HepG2 (cell line): ENCODE data around the gene PCBD1. TPM values are rescaled to one million over a fixed set of nuclear protein-coding genes. Genes with fewer than 3 reads are reported as not detected.

ENCODE experiments used
- ATAC-seq: fragments of 200-7000 bp; cut with Tn5 transposase; 3 replicates; pipeline ENCODE4 v1.9.1; 2020; ENCODE audit warnings: mild to moderate bottlenecking, moderate library complexity
- BruUV-seq: library from RNA; stranded (reverse); fragments of 400-500 nt; replicated peaks from 2 replicates; lab custom pipeline; 2021; lab: Mats Ljungman, UMichigan
- CTCF ChIA-PET: fragments of 300-600 bp; formaldehyde crosslinking; extraction: SDS; loops from one replicate; lab custom pipeline; 2021; ENCODE audit warnings: low total read pairs, inconsistent platforms, low intra/inter-chr PET ratio; lab: Yijun Ruan, JAX
- POLR2A ChIA-PET: fragments of 350-600 bp; sonication (Branson Sonifier 250); formaldehyde crosslinking; loops from one replicate; lab custom pipeline; 2020; ENCODE audit warnings: antibody characterized with exemption, inconsistent platforms; lab: Yijun Ruan, JAX
- DNase-seq: peaks from one replicate; pipeline ENCODE4 v3.0.0-alpha.2; 2015; ENCODE audit warnings: low spot score
- FAIRE-seq: peaks from 3 replicates; lab custom pipeline; 2011; peaks lifted over from hg19 to GRCh38; lab: Jason Lieb, UNC
- H2AFZ ChIP-seq: one replicate; pipeline ENCODE4 v1.6.1; 2011; ENCODE audit warnings: low read length, inconsistent platforms
- H3K27ac ChIP-seq: fragments of 300-600 bp; 3 replicates; pipeline ENCODE4 v1.8.0; 2011; ENCODE audit warnings: mixed run types, mild to moderate bottlenecking, mixed read lengths, low read length, inconsistent platforms; ENCODE audit not compliant: insufficient read depth; ENCODE audit errors: extremely low read length
- H3K27me3 ChIP-seq, 2 experiments: fragments of 200-600 bp in 1 of 2; 2 replicates in 1 of 2; 3 replicates in 1 of 2; pipeline versions ENCODE4 v1.6.0 to v1.8.0; 2011; ENCODE audit warnings: low read length in 2 of 2, mild to moderate bottlenecking in 2 of 2, moderate library complexity in 2 of 2, inconsistent platforms in 1 of 2; ENCODE audit not compliant: insufficient read depth in 2 of 2, control insufficient read depth in 1 of 2
- H3K36me3 ChIP-seq, 2 experiments: fragments of 200-600 bp in 1 of 2; replicated peaks in 1 of 2; 2 replicates in 1 of 2; 3 replicates in 1 of 2; pipeline versions ENCODE4 v1.5.1 to v1.8.0; 2011; ENCODE audit warnings: low read length in 2 of 2, inconsistent platforms in 1 of 2; ENCODE audit not compliant: insufficient read depth in 2 of 2, control insufficient read depth in 1 of 2
- H3K4me1 ChIP-seq: 2 replicates; pipeline ENCODE4 v1.5.1; 2012; ENCODE audit warnings: low read length, inconsistent platforms; ENCODE audit not compliant: insufficient read depth
- H3K4me2 ChIP-seq: 2 replicates; pipeline ENCODE4 v1.6.0; 2011; ENCODE audit warnings: low read depth, low read length, inconsistent platforms
- H3K4me3 ChIP-seq, 3 experiments: fragments of 200-600 bp in 1 of 3; sonication (generic), shearing (Covaris generic) in 1 of 3; replicated peaks in 1 of 3; 2 replicates each; pipeline ENCODE4 v1.5.1; 2011 to 2016; ENCODE audit warnings: low read length in 3 of 3, inconsistent platforms in 2 of 3, low read depth in 2 of 3, mild to moderate bottlenecking in 2 of 3, control low read depth in 1 of 3, mixed read lengths in 1 of 3; ENCODE audit not compliant: insufficient read depth in 1 of 3
- H3K79me2 ChIP-seq: one replicate; pipeline ENCODE4 v1.6.1; 2011; ENCODE audit warnings: low read length, inconsistent platforms; ENCODE audit not compliant: insufficient read depth
- H3K9ac ChIP-seq: 2 replicates; pipeline ENCODE4 v1.6.0; 2011; ENCODE audit warnings: mild to moderate bottlenecking, low read depth, low read length, inconsistent platforms; ENCODE audit not compliant: insufficient read depth
- H3K9me3 ChIP-seq: 2 replicates; pipeline ENCODE4 v1.5.1; 2012; ENCODE audit warnings: mild to moderate bottlenecking, low read length
- H4K20me1 ChIP-seq: 2 replicates; pipeline ENCODE4 v1.6.0; 2011; ENCODE audit warnings: inconsistent platforms, mild to moderate bottlenecking, low read length, moderate library complexity; ENCODE audit not compliant: insufficient read depth
- ATF7-NPFF ChIP-seq: sonication (generic); formaldehyde crosslinking; IDR thresholded peaks from 2 replicates; pipeline ENCODE4 v1.8.1; 2023; ENCODE audit warnings: mild to moderate bottlenecking, low read depth, missing genetic modification reagents, moderate library complexity
- FOSL2 ChIP-seq: sonication (generic); formaldehyde crosslinking; IDR thresholded peaks from 2 replicates; pipeline ENCODE4 v1.4.0; 2020; ENCODE audit warnings: missing genetic modification reagents
- GABPA ChIP-seq, 2 experiments: IDR thresholded peaks; 2 replicates each; pipeline ENCODE4 v1.6.1; 2011 to 2016; ENCODE audit warnings: low read depth in 2 of 2, low read length in 1 of 2, missing biosample characterization in 1 of 2, missing genetic modification characterization in 1 of 2
- HDAC1 ChIP-seq: sonication (generic); formaldehyde crosslinking; IDR thresholded peaks from 2 replicates; pipeline ENCODE4 v1.5.1; 2020; ENCODE audit warnings: mild to moderate bottlenecking, missing genetic modification reagents
- HHEX ChIP-seq: IDR thresholded peaks from 2 replicates; pipeline ENCODE4 v1.6.1; 2016; ENCODE audit warnings: control low read depth
- ISX ChIP-seq: sonication (generic); formaldehyde crosslinking; conservative IDR thresholded peaks from 2 replicates; pipeline ENCODE4 v1.5.0; 2020; ENCODE audit warnings: missing genetic modification reagents
- KLF9 ChIP-seq: IDR thresholded peaks from 2 replicates; pipeline ENCODE4 v1.6.1; 2016; ENCODE audit warnings: low read depth
- NR2C2 ChIP-seq: sonication (generic); formaldehyde crosslinking; IDR thresholded peaks from 2 replicates; pipeline ENCODE4 v1.4.0; 2020; ENCODE audit warnings: missing genetic modification reagents, mild to moderate bottlenecking, moderate library complexity, borderline replicate concordance
- NR2F6 ChIP-seq, 2 experiments: IDR thresholded peaks; 2 replicates each; pipeline ENCODE4 v1.6.1; 2016; ENCODE audit warnings: antibody characterized with exemption in 1 of 2, mild to moderate bottlenecking in 1 of 2
- PHF20 ChIP-seq: sonication (generic); formaldehyde crosslinking; IDR thresholded peaks from 2 replicates; pipeline ENCODE4 v1.5.0; 2020; ENCODE audit warnings: mild to moderate bottlenecking, missing genetic modification reagents
- TBL1XR1 ChIP-seq: fragments of 150-350 bp; IDR thresholded peaks from 2 replicates; pipeline ENCODE4 v1.6.1; 2014; ENCODE audit warnings: borderline replicate concordance, low read length; ENCODE audit not compliant: partially characterized antibody
- ZMYM4 ChIP-seq: sonication (generic); formaldehyde crosslinking; IDR thresholded peaks from 2 replicates; pipeline ENCODE4 v1.8.1; 2023; ENCODE audit warnings: mild to moderate bottlenecking, missing genetic modification reagents
- ZNF256 ChIP-seq: sonication (generic); formaldehyde crosslinking; conservative IDR thresholded peaks from 2 replicates; pipeline ENCODE4 v1.4.0; 2020; ENCODE audit warnings: missing genetic modification reagents
- ZNF30 ChIP-seq: sonication (generic); formaldehyde crosslinking; IDR thresholded peaks from 2 replicates; pipeline ENCODE4 v1.5.0; 2020; ENCODE audit warnings: mild to moderate bottlenecking, missing genetic modification reagents
- ZNF644 ChIP-seq: IDR thresholded peaks from 2 replicates; pipeline ENCODE4 v1.6.1; 2016; ENCODE audit warnings: low read depth
- WGBS: methylation state at CpG from one replicate; pipeline ENCODE4 v1.1.6; 2017; ENCODE audit warnings: low lambda C conversion rate; 5-methylcytosine and 5-hydroxymethylcytosine counted together
- in situ Hi-C: cut with HindIII; loops from 2 replicates; pipeline ENCODE4 v1.10.0; 2017; ENCODE audit warnings: low pct_unique_long_range_greater_than_20kb; ENCODE audit not compliant: extremely low pct_ligation_motif_present
- intact Hi-C: fragments of 100-400 bp; cut with micrococcal nuclease; formaldehyde crosslinking; loops from one replicate; pipeline ENCODE4 v1.10.0; 2022; ENCODE audit not compliant: unreplicated experiment
- polyA plus RNA-seq, 8 experiments: library from polyadenylated mRNA; depleted of rRNA in 3 of 8; stranded (reverse) in 7 of 8; unstranded in 1 of 8; fragments of >200 nt; fragmentation: Illumina TruSeq in 4 of 8; extraction: Trizol in 4 of 8; gene quantifications; 2 replicates each; pipeline versions ENCODE4 v1.2.1 to v1.2.3, GENCODE V29; 2011 to 2016; ENCODE audit warnings: low read depth in 4 of 8, missing spikeins in 1 of 8, mixed read lengths in 1 of 8; ENCODE audit not compliant: insufficient read depth in 1 of 8
- total RNA-seq, 5 experiments: library from RNA; depleted of rRNA; stranded (reverse); fragments of >200 nt; fragmentation: Illumina TruSeq; extraction: Trizol; gene quantifications; 2 replicates each; pipeline ENCODE4 v1.2.3, GENCODE V29; 2016; ENCODE audit warnings: low read depth in 1 of 5

Gene PCBD1
- total and polyA plus RNA-seq, 2 of the 13 experiments (the other 11 are each of a cell fraction or from before 2014, with no cell fraction given) = 95.3 to 168 TPM

GRCh38 chr10:70843333-70843732 is 45.0 kb downstream of the PCBD1 start:
- no peak for FAIRE-seq
- Histone ChIP-seq H3K9me3 (no peaks in the 10 kb centered on the region), H4K20me1 (no peaks in the 10 kb centered on the region), H3K27me3 (no peaks in the 10 kb centered on the region), H3K4me2 (no peak overlapping the region), H3K4me3 (no peak overlapping the region), H3K4me1 (peaks cover 35% of the 10 kb centered on the region), H2AFZ (no peak overlapping the region), H3K36me3 (peaks cover 6 to 23% of the 10 kb centered on the region in 2 experiments; a peak in 3 of 5 replicates), H3K27ac (no peak overlapping the region), H3K9ac (no peak overlapping the region), H3K79me2 (peaks cover 5% of the 10 kb centered on the region)
- POLR2A ChIA-PET = no interaction called here
- CTCF ChIA-PET = no interaction called here
- WGBS = 83% methylated on average over 2 of the region's 2 CpGs
- intact Hi-C loops (no loop called here), in situ Hi-C loops (no loop called here)
- no peak for ATAC-seq
- TF ChIP-seq PHF20 (CRISPR knock-in tag) (no peak), ZMYM4 (no peak), ISX (CRISPR knock-in tag) (no peak), ZNF644 (CRISPR knock-in tag) (no peak), ATF7-NPFF (CRISPR knock-in tag) (no peak), HHEX (no peak), GABPA (IDR thresholded peaks at IDR 0.05; ENCODE audit: low read depth, low read length) (no peak), GABPA (CRISPR knock-in tag; IDR thresholded peaks at IDR 0.05; ENCODE audit: low read depth) (no peak), ZNF256 (CRISPR knock-in tag) (no peak), HDAC1 (CRISPR knock-in tag) (no peak), ZNF30 (no peak), KLF9 (CRISPR knock-in tag) (no peak), FOSL2 (CRISPR knock-in tag) (no peak), NR2C2 (CRISPR knock-in tag) (no peak), TBL1XR1 (no peak), NR2F6 (IDR thresholded peaks at IDR 0.05) (no peak), NR2F6 (CRISPR knock-in tag; IDR thresholded peaks at IDR 0.05) (no peak)
- no peak for DNase-seq
- no TSS peak for BruUV-seq
